Left kidney (tissue), 2 donors: ENCODE data around the gene TFDP2. TPM values are rescaled to one million over a fixed set of nuclear protein-coding genes. Genes with fewer than 3 reads are reported as not detected.
A peak's percentile ranks its signal among the peaks of the same experiment; 100 is the strongest.
"Not testable (repeated sequence)": the region's sequence is repeated elsewhere in the genome, so short reads cannot be mapped to it uniquely, and the experiment has no call there.

Source experiments
- DNase-seq: peaks from one replicate; pipeline ENCODE4 v3.0.0-alpha.2; 2013
- polyA plus RNA-seq: library from polyadenylated mRNA; unstranded; fragments of 120-200 nt; gene quantifications from one replicate; pipeline ENCODE4 v1.2.1, GENCODE V29; 2013; ENCODE audit not compliant: insufficient read length

TFDP2 gene
- polyA plus RNA-seq, 1 donor, result 112 TPM

- DNase-seq, result no peak
These were observed 220.6 kb downstream of the TFDP2 start for GRCh38 chr3:141928631-141929270.

DNA sequence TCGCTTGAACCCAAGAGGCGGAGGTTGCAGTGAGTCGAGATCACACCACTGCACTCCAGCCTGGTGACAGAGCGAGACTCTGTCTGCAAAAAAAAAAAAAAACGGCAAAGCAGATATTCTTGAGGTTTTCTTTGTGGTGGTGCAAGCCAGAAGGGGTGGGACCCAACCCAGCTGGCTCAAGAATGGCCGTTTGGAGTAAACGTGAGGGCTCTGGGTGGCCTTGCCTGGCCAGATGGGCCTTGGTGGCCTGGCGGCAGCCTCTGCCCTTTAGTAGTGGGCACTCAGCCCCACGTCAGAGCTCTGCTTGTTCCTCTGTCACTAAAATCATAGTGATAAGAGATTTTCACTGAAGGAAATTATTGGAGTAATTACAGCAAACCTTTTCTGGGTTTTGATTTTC, 222.4 kb downstream of the TFDP2 start:
- DNase-seq, result no peak

- not testable (repeated sequence) for DNase-seq
These were observed 223.7 kb downstream of the TFDP2 start for GRCh38 chr3:141925677-141926076.

DNA sequence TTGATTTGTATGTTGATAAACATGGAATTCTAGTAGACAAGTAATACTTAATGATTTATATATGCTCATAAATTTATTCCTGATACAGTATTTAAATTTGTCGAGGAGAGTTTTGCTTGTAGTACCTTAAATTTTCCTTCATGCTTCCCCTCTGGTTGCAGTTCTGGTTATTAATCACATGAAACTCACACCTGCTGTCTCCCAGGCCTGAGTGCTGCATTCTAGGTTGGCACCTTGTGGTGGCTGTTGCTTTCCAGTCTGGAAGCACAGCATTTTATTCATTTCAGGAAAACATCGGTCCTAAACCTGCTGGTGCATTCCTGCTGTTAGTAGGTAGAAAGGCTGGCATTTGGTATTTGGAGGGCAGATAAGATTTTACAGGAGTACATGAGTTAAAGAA, 228.0 kb downstream of the TFDP2 start:
- DNase-seq, result no peak

DNA sequence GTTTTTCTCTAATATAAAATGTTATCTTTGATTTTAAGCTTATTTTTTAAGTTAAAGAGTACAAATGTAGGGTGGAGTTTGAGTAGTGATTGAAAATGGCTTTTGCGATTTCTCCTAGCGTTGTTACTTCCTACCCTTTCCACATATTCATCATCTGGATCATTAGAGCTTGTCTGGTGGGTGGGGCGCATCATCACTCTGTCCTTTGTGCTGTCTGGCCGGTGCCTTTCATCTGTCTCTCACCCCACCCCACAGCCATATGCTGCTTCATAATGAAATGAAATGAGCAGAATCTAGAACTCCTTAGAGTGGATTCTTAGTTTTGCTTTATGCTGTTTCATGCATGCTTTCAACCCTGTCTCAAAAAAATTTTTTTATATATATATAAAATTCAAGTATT, 228.6 kb downstream of the TFDP2 start:
- no peak for DNase-seq

GRCh38 chr3:141915766-141916165, 233.6 kb downstream of the TFDP2 start:
- peak; percentile 18 for DNase-seq

- no peak for DNase-seq
These were observed 234.3 kb downstream of the TFDP2 start for GRCh38 chr3:141915016-141915415.

- DNase-seq, result peak; percentile 8
These were observed 235.0 kb downstream of the TFDP2 start for GRCh38 chr3:141914311-141914710.

DNA sequence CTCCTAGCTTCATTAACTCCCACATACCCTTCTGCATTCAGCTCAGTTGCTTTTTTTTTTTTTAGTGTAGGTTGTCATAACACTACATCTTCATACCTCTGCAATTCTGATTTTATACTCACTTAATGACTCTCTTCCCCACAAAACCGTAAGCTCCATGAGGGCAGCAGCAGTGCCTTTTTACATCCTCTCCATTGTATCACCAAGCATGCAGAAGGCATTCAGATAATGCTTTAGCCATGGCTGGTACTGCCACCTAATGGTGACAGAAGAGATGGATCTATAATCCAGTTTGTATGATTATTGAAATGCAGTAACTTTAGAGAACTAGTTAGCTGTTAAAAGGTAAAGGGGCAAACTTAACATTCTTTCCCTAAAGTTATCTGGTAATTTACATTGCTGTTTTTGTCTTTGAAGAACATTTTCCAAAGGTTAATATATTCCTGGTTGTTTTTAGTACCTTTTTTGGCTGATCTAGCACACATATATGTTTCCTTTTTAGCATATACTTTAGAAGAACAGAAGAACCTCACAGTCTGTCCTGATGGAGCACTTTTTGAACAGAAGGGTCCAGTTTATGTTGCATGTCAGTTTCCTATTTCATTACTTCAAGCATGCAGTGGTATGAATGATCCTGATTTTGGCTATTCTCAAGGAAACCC, 236.1 kb downstream of the TFDP2 start:
- peak; percentile 15 for DNase-seq

DNA sequence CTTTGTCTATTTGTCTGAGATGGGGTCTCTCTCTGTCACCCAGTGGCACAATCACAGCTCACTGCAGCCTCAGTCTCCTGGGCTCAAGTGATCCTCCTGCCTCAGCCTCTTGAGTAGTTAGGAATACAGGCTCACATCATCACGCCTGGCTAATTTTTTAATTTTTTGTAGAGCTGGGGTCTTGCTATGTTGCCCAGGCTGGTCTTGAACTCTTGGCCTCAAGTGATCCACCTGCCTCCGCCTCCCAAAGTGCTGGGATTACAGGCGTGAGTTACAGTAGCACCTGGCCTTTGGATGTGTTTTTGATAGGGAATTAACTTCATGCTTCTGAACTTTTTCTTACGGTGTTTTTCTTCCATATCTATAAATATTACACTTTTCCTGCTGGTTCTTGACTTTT, 239.4 kb downstream of the TFDP2 start:
- not testable (repeated sequence) for DNase-seq

DNA sequence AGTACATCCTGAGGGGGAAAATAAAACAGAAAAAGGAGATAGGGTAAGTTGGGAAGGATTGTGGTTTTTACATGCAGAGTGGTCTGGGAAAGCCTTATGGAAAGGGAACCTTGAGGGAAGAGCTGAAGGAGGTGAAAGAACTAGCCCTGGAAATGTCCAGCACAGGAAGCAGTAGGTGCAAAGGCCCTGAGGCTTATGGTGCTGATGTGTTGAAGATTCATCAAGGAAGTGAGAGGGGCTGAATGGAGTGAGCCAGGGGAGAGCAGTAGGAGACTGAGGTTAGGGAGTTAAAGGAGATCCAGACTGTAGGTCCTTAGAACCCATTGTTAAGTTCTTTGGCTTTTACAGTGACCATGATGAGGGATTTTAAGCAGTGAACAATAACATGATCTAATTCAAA, 239.9 kb downstream of the TFDP2 start:
- DNase-seq, result no peak

GRCh38 chr3:141905129-141905528, 244.2 kb downstream of the TFDP2 start:
- DNase-seq, result no peak

DNA sequence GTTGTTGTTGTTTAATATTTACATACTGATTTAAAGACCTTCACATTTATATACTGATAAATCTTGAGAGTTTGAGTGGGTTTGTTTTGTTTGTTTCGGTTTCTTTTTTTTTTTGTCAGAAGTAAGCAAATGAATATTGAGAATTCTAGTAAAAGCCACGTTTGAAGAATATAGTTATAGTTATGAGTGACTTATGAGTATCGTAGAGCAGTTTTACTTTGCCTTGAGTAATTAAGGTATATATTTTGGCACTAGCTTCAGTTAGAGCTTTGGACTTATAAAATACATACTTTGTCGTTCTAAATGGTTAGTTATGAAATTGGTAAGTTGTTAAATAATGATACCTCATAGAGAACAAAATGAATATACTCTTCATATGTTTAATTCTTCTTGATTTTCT, 245.1 kb downstream of the TFDP2 start:
- no peak for DNase-seq

- no peak for DNase-seq
These were observed 247.4 kb downstream of the TFDP2 start for GRCh38 chr3:141901914-141902313.

- DNase-seq, result no peak
These were observed 249.0 kb downstream of the TFDP2 start for GRCh38 chr3:141900343-141900742.

DNA sequence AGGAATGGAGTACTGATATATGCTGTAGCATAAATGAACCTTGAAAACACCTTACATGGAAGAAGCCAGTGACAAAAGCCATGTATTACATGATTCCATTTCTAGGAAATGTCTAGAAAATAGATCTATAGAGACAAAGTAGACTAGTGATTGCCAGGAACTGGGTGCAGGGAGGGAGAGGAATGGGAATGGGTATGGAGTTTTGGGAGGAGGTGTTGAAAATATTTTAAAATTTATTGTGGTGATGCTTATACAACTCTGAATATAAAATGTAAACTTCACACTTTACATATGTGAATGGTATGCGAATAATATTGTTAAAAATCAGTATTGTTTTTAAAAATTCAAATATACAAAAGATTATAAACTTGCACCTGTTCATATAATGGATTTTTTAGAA, 250.4 kb downstream of the TFDP2 start:
- no peak for DNase-seq

- no peak for DNase-seq
These were observed 253.6 kb downstream of the TFDP2 start for GRCh38 chr3:141895731-141896130.

GRCh38 chr3:141894524-141895176, 254.7 kb downstream of the TFDP2 start:
- no peak for DNase-seq

Other genes starting within 250 kb of the TFDP2 start
- gene GK5, start 76.0 kb upstream of the TFDP2 start, polyA plus RNA-seq, result 27.3 TPM